EH (cell line): ENCODE results near the gene THBS4.

ENCODE experiments used
- DNase-seq: peaks from one replicate; pipeline ENCODE4 v3.0.0-alpha.2; 2015; ENCODE audit warnings: low read depth

Gene THBS4

DNA sequence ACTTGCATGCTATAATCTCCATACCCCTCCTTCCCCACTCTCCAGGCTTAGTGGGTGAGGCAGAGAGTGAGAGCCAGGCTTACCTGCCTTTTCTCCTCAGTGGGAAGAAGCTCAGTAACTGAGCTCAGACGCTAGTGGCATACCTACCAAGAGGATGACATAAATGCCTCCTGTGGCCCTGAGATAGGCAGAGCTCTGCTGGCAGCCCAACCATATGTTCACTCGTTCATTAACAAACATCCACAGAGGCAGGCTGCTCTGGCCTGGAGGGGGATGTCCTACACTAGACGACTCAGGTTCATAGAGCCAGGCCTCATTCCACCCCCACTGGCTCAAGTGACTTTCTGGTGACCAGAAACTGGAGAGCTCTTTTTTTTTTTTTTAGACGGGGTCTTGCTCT, 81.3 kb downstream of the THBS4 start:
- no peak for DNase-seq

DNA sequence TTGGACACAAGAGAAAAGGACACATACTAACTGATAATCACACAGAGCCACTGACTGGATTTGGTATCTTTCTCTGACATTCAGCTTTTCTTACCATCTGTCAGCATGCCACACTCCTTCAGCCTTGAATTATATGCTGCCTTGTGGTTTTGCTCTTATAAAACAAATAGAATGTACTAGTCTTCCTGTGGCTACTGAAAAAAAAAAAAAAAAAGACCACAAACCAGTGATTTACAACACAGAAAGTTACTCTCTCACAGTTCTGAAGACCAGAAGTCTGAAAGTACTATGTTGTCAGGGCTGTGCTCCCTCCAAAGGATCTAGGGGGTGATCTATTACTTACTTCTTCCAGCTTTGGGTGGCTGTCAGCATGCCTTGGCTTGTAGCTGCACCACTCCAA, 82.3 kb downstream of the THBS4 start:
- peak; percentile 49 for DNase-seq

DNA sequence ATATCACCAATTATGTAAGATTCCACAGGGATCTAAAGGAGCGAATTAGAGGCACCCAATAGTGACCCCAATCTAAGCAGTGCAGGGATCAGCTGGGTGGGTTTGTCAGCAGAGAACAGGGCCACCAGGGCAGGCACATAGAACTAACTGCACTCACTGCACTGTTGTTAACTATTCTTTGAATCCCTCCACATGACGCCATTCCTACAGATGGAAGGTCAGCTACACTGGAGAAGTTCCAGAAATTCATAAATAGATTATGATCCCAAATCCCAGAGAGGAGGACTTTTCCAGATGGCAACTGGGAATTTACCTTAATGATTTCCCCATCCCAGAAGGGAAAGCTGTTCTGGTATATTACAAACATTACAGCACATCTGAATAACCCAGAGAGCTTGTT, 84.2 kb downstream of the THBS4 start:
- DNase-seq, result no peak

DNA sequence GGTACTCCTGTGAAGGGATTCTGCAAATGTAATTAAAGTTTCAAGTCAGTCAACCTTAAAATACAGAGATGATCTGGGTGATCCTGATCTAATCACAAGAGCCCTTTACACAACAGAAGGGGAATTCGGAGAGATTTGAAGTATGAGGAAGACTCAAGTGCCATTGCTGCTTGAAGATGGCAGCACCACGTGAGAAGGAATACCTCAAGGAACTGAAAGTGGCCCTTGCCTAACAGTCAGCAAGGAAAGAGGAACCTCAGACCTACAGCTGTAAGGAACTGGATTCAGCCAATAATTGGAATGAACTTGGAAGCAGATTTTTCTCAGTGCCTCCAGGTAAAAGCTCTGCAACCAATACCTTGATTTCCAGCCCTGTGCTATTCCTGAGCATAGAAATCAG, 87.4 kb downstream of the THBS4 start:
- DNase-seq, result no peak

DNA sequence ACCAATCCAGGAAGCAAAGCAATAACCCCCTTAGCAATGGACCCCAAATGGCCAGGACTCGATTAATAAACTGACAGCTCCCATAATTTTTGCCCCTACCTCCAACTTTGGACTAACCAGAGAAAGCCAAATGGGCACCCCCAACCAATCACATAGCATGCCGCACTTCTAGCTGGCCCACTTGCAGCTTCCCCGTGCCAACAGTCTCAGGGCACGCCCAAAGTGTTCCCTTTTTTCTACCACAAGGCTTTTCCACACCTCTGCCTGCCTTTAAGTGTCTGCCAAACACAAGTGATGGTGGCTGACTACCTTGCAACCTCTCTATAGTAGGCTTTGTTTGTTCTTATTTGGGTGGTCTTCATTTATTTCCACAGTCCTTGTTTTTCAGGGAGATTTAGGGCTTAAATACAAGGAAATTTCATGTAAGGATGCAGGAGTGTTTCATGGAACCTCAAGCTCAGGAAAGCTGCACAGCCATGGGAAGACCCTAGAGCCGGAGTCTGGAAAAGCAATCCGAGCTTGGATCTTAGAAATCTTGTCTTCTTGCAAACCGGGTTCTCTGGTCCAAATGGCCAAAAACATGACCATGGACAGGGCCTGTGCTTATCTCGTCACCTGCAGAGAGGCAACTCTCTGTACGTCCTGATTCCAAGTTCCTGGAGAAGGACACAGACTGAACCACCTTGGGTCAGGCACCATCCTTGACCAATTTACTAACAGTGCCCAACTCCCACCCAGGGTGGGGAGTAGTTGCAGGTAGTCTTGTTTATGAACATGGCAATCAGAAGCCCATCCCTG, 89.2 kb downstream of the THBS4 start:
- DNase-seq, result no peak

GRCh38 chr5:80125022-80125961, 90.1 kb downstream of the THBS4 start:
- no peak for DNase-seq

DNA sequence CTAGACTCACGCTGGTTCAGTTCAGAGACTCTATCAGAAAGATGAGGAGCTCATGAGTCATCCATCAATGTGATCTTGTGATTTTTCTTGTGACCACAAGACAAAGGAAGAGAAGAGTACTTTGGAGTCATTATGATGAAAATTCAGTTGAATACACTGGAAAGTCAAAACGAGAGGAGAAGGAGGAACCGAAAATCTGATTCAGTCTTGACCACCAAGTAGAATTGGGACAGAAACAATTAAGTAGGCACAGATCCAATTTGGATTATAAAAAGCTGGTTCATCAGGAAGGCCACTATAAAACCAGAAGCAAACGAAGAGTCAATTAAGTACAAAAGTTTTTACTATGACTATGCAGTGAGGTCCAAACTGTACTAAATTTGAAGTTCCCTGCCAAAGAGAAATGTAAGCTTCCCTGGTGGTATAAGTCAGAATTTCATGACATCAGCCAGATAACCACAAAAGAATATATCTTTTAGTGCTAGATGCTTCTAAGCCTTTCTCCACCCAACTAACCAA, 90.9 kb downstream of the THBS4 start:
- DNase-seq, result peak; percentile 91

- DNase-seq, result peak; percentile 18
Measured at GRCh38 chr5:80127116-80127552, 92.0 kb downstream of the THBS4 start.

DNA sequence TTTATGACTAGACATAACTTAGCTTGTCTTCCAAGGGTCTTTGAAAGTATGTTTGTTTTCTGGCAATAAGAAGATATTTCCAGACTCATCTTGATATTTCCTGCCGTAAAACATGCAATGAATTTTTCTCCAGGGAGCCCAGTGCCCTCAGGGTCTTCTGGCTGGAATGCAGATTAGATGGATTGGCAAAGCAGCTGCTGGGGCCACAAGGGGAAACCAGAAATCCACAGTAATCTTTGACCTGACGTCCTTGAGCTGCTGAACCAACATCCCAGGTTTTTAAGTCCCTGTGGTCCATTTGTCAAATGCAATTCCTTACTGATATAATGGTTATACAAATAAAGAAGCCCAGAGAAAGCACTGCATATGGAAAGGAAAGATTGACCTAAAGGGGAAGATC, 93.0 kb downstream of the THBS4 start:
- peak; percentile 86 for DNase-seq

GRCh38 chr5:80129146-80129545, 94.0 kb downstream of the THBS4 start:
- DNase-seq, result no peak
